HFFc6 (cell line): ENCODE data around the gene ZNF254. TPM values are rescaled to one million over a fixed set of nuclear protein-coding genes. Genes with fewer than 3 reads are reported as not detected.

Experiments used
- DNase-seq: peaks from one replicate; pipeline ENCODE4 v3.0.0-alpha.2; 2018
- H3K27ac Mint-ChIP-seq: 2 replicates; pipeline ENCODE4 v1.8.0; 2020; ENCODE audit warnings: mild to moderate bottlenecking, mixed read lengths
- H3K27me3 Mint-ChIP-seq: 2 replicates; pipeline ENCODE4 v1.8.0; 2021; ENCODE audit warnings: mild to moderate bottlenecking, moderate library complexity, mixed read lengths; ENCODE audit not compliant: insufficient read depth
- H3K36me3 Mint-ChIP-seq: 2 replicates; pipeline ENCODE4 v1.8.0; 2021; ENCODE audit warnings: low read depth, mixed read lengths
- H3K4me1 Mint-ChIP-seq: 2 replicates; pipeline ENCODE4 v1.8.0; 2020; ENCODE audit warnings: low read depth, mixed read lengths
- H3K4me3 Mint-ChIP-seq: 2 replicates; pipeline ENCODE4 v1.8.0; 2020; ENCODE audit warnings: mild to moderate bottlenecking, moderate library complexity, mixed read lengths
- H3K9me3 Mint-ChIP-seq: 2 replicates; pipeline ENCODE4 v1.8.0; 2020; ENCODE audit warnings: mild to moderate bottlenecking, mixed read lengths
- total RNA-seq, 6 experiments: library from RNA; stranded (reverse); fragmentation: NEBNext Ultra II Directional; extraction: Animal tissue kit (Norgen Biotek cat#: 25700); gene quantifications; 2 replicates in 1 of 6; 3 replicates in 5 of 6; pipeline ENCODE4 v1.2.3, GENCODE V29; 2021
- TF ChIP-seq, protein P1 (sequence below): fragments of 200-600 bp; sonication (generic); IDR thresholded peaks from 2 replicates; pipeline ENCODE4 v1.5.0; 2021; ENCODE audit warnings: antibody characterized with exemption, mild to moderate bottlenecking

Gene ZNF254
- total RNA-seq, 6 experiments from 2014 or later, result 3.3 to 5.2 (median 4.3) TPM

DNA sequence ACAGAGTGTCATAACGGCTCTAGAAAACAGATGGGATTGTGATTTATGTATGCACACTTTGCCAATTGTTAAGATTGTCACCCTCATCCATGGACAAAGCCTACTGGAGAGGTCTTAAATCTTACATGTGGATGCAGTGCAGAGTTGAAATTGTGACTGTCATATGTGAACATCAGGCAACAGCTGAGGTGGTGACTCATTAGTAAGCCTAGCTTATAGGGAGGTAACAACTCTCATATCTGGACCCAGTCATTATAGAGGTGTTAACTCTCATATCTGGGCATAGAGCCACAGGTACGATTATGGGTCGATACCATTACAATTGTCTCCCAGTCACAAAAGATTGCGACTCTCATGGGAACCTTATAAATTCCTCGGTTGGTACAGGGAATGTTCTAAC is 29.8 kb upstream of the ZNF254 start:
- TF ChIP-seq, protein P1, sequence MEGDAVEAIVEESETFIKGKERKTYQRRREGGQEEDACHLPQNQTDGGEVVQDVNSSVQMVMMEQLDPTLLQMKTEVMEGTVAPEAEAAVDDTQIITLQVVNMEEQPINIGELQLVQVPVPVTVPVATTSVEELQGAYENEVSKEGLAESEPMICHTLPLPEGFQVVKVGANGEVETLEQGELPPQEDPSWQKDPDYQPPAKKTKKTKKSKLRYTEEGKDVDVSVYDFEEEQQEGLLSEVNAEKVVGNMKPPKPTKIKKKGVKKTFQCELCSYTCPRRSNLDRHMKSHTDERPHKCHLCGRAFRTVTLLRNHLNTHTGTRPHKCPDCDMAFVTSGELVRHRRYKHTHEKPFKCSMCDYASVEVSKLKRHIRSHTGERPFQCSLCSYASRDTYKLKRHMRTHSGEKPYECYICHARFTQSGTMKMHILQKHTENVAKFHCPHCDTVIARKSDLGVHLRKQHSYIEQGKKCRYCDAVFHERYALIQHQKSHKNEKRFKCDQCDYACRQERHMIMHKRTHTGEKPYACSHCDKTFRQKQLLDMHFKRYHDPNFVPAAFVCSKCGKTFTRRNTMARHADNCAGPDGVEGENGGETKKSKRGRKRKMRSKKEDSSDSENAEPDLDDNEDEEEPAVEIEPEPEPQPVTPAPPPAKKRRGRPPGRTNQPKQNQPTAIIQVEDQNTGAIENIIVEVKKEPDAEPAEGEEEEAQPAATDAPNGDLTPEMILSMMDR, result no peak
- H3K4me1 Mint-ChIP-seq, result peaks cover 36% of the 10 kb centered on the region
- no peak overlapping the region for H3K4me3 Mint-ChIP-seq
- peaks cover 74% of the 10 kb centered on the region for H3K36me3 Mint-ChIP-seq
- no peak overlapping the region for H3K27ac Mint-ChIP-seq
- H3K27me3 Mint-ChIP-seq, result no peaks in the 10 kb centered on the region
- DNase-seq, result no peak
- no peaks in the 10 kb centered on the region for H3K9me3 Mint-ChIP-seq

DNA sequence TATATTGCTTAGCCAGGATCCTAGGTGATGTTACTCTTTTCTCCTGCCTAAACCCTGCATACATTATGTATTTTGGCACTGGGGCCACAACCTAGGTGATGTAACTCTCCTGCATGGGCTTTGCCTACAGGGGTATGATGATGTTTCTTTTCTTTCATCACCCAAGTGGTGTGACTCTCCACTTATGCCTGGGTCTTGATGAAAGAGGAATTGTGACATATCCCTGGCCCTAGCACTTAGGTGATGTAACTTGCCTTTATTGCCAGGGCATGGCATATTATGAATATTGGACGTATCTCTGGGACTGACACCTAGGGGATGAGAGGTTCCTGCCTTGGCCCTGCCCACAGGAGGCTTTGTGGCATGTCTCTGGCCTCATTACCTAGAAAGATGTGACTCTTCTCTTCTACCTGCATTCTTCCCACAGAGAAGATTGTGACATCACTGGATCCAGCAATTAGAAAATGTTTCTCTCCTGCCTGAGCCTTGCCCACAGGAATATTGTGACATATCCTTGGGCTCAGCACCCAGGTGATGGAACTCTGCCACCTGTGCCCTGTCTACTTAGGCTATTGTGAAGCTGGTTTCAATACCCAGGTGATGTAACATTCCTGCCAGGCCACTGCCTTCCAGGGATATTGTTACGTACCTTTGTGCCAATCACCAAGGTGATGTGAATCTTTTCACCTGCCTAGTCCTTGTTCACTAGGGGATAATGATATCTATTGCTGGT is 27.3 kb upstream of the ZNF254 start:
- Mint-ChIP-seq H3K27ac (no peak overlapping the region), H3K9me3 (no peaks in the 10 kb centered on the region), H3K36me3 (peaks cover 66% of the 10 kb centered on the region), H3K27me3 (no peaks in the 10 kb centered on the region), H3K4me1 (peaks cover 10% of the 10 kb centered on the region), H3K4me3 (no peak overlapping the region)
- TF ChIP-seq, protein P1, result no peak
- DNase-seq, result no peak

DNA sequence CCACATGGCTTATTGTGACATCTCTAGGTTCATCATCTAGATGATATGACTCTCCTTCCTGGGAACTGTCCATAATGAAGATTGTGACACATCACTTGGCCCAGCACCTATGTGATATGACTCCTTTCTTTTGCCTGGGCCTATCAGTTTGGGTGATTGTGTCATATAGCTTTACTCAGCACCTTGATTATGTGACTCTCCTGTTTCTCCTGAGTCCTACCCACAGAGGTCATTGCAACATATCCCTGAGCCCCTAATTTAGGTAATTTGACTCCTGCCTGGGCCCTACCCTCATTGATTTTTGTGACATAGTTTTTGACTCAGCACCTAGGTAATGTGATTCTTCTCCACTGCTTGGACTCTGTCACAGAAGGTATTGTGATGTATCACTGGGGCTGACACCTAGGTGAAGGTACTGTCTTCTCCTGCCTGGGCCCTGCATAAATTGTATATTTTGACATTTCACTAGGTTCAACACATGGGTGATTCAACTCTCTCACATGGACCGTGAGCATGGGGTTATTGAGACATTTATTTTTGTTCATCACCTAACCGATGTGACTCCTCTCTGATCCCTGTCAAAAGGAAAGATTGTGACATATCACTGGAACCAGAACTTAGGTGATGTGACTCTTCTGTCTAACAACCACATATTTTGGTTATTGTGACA is 26.2 kb upstream of the ZNF254 start:
- Mint-ChIP-seq H3K4me3 (no peak overlapping the region), H3K36me3 (peaks cover 71% of the 10 kb centered on the region), H3K9me3 (no peaks in the 10 kb centered on the region), H3K4me1 (peaks cover 6% of the 10 kb centered on the region; the same call in 1 of the 2 replicates), H3K27me3 (no peaks in the 10 kb centered on the region), H3K27ac (no peak overlapping the region)
- no peak for DNase-seq
- TF ChIP-seq, protein P1, result no peak

DNA sequence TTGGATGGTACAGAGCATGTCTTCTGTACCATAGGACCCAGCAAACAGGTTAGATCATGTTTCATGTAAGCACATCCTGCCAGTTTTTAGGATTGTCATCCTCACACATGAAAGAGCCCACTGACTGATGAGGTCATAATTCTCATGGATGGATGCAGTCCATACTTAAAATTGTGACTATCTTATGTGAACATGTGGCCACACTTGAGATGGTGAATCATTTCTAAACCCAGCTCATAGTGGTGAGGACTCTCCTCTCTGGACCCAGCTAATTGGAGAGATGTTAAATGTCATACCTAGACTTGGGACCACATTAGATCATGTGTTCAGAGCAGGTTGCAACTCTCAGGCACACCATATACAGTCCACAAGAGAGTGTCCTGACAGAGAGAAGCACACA is 24.8 kb upstream of the ZNF254 start:
- H3K27ac Mint-ChIP-seq, result no peak overlapping the region
- peaks cover 68% of the 10 kb centered on the region for H3K36me3 Mint-ChIP-seq
- TF ChIP-seq, protein P1, result no peak
- no peaks in the 10 kb centered on the region for H3K27me3 Mint-ChIP-seq
- no peaks in the 10 kb centered on the region for H3K4me1 Mint-ChIP-seq
- no peaks in the 10 kb centered on the region for H3K9me3 Mint-ChIP-seq
- no peak for DNase-seq
- H3K4me3 Mint-ChIP-seq, result no peak overlapping the region

DNA sequence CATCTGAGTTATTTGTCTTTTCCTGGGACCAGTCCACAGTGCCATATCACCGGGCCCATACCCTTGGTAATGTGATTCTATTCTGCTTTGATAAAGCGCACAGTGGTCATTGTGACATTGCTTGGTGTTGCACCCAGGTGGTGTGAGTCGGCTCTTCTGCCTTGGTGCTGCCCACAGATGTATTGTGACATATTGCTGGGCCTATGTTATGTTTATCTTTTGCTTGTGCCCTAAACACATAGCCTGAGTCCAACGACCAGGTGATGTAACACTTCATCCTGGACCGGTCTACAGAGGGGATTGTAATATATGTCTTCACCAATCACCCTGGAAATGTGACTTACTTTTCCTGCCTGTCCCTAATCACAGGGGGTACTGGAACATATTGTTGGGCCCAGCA is 23.7 kb upstream of the ZNF254 start:
- no peak overlapping the region for H3K27ac Mint-ChIP-seq
- no peak overlapping the region for H3K4me3 Mint-ChIP-seq
- H3K36me3 Mint-ChIP-seq, result peaks cover 70% of the 10 kb centered on the region
- no peaks in the 10 kb centered on the region for H3K4me1 Mint-ChIP-seq
- TF ChIP-seq, protein P1, result no peak
- H3K27me3 Mint-ChIP-seq, result no peaks in the 10 kb centered on the region
- DNase-seq, result no peak
- H3K9me3 Mint-ChIP-seq, result no peaks in the 10 kb centered on the region
